ENCODE measurements around the gene KAT14. TPM values are rescaled to one million over a fixed set of nuclear protein-coding genes. Genes with fewer than 3 reads are reported as not detected.
A peak's percentile ranks its signal among the peaks of the same experiment; 100 is the strongest.
"Not testable (repeated sequence)": the region's sequence is repeated elsewhere in the genome, so short reads cannot be mapped to it uniquely, and the experiment has no call there.

Gene KAT14, protein sequence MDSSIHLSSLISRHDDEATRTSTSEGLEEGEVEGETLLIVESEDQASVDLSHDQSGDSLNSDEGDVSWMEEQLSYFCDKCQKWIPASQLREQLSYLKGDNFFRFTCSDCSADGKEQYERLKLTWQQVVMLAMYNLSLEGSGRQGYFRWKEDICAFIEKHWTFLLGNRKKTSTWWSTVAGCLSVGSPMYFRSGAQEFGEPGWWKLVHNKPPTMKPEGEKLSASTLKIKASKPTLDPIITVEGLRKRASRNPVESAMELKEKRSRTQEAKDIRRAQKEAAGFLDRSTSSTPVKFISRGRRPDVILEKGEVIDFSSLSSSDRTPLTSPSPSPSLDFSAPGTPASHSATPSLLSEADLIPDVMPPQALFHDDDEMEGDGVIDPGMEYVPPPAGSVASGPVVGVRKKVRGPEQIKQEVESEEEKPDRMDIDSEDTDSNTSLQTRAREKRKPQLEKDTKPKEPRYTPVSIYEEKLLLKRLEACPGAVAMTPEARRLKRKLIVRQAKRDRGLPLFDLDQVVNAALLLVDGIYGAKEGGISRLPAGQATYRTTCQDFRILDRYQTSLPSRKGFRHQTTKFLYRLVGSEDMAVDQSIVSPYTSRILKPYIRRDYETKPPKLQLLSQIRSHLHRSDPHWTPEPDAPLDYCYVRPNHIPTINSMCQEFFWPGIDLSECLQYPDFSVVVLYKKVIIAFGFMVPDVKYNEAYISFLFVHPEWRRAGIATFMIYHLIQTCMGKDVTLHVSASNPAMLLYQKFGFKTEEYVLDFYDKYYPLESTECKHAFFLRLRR
- total RNA-seq (2012; rRNA removed) = 10.6 and 11.4 TPM in 2 replicates

DNA sequence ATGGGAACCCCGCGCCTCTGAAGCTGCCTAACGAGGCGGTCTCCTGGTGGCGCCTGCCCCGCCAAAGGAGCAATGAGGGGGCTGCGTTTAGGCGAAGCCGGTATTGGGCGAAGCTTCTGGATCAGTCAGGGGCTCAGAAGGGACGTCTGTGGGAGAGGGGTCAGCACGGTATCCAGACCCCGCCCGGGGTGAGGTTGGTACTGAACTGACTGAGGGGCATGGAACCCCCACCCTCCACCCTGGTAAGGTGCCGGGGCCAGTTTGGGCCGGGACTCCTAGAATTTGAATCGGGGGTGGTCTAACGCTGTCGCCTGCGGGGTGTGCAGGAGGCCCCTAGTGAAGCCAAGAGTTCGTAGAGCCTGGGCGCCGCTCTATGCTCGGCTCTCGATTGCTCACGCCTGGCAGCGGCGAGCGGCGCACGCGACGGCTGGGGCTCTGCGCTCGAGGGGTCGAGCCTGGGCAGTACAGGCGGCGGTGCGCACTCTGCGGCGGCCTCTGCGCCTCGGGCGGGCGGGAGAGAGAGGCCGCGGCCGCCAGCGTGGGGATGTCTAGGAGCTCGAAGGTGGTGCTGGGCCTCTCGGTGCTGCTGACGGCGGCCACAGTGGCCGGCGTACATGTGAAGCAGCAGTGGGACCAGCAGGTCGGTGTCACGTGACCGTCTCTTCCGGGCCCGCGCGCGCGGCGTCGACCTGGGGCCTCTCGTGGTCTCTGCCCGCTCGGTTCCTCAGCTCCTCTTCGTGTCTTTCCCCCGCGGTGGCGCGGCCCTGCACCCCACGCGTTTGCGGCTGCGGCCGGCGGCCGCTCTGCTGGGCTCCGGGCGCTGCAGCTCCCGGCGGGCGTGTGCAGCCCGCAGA, at the start of gene KAT14, which contains the start of gene PET117:
Gene KAT14, plus strand, starts transcription at position 452 of the 854 bp plus-strand sequence. CDS start 4,798 bp downstream, outside the sequence.
Gene PET117, plus strand, starts transcription at position 452 of the 854 bp plus-strand sequence. Its CDS starts 93 bp downstream, at position 545.
- Histone ChIP-seq H3K4me1 (ENCODE audit: control insufficient read depth, insufficient read depth, low read length) (peaks cover 20% of the 10 kb centered on the region), H3K36me3 (ENCODE audit: insufficient read depth, low read length) (peaks cover 7% of the 10 kb centered on the region), H3K27me3 (ENCODE audit: control insufficient read depth, insufficient read depth, low read length) (peaks cover 17% of the 10 kb centered on the region), H3K9me3 (replicated peaks; ENCODE audit: low read length) (no peaks in the 10 kb centered on the region), H3K4me3 (ENCODE audit: low read length) (peak within 1 kb of the TSS; percentile 99), H3K9ac (ENCODE audit: low read depth, low read length) (peak within 1 kb of the TSS; percentile 97), H3K4me2 (ENCODE audit: low read length) (peak within 1 kb of the TSS; percentile 94)

DNA sequence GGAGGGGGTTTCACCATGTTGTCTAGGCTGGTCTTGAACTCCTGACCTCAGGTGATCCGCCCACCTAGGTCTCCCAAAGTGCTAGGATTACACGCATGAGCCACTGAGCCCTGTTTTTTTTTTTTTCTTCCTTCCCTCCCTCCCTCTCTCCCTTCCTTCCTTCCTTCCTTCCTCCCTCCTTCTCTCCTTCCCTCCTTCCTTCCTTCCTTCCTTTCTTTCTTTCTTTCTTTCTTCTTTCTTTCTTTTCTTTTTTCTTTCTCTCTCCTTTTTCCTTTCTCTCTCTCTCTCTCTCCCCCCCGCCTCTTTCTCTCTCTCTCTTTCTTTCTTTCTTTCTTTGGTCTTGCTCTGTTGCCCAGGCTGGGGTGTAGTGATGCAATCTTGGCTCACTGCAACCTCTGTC, 49.4 kb upstream of the KAT14 start:
- H3K36me3 ChIP-seq (ENCODE audit: insufficient read depth, low read length); H3K4me3 ChIP-seq (ENCODE audit: low read length); H3K27me3 ChIP-seq (ENCODE audit: control insufficient read depth, insufficient read depth, low read length); H3K9me3 ChIP-seq (replicated peaks; ENCODE audit: low read length); H3K4me1 ChIP-seq (ENCODE audit: control insufficient read depth, insufficient read depth, low read length); H3K4me2 ChIP-seq (ENCODE audit: low read length); H3K9ac ChIP-seq (ENCODE audit: low read depth, low read length): not testable (repeated sequence)

DNA sequence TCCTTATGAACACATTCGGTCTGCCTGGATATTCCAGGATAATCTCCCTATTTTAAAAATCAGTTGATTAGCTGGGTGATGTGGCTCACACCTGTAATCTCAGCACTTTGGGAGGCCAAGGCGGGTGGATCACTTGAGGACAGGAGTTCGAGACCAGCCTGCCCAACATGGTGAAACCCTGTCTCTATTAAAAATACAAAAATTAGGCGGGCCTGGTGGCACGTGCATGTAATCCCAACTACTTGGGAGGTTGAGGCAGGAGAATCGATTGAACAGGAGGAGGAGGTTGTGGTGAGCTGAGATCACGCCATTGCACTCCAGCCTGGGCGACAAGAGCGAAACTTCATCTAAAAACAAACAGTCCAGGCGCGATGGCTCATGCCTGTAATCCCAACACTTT, 48.8 kb upstream of the KAT14 start:
- not testable (repeated sequence) for H3K9me3 ChIP-seq (replicated peaks; ENCODE audit: low read length); H3K27me3 ChIP-seq (ENCODE audit: control insufficient read depth, insufficient read depth, low read length); H3K4me2 ChIP-seq (ENCODE audit: low read length); H3K4me1 ChIP-seq (ENCODE audit: control insufficient read depth, insufficient read depth, low read length); H3K4me3 ChIP-seq (ENCODE audit: low read length); H3K36me3 ChIP-seq (ENCODE audit: insufficient read depth, low read length); H3K9ac ChIP-seq (ENCODE audit: low read depth, low read length)

DNA sequence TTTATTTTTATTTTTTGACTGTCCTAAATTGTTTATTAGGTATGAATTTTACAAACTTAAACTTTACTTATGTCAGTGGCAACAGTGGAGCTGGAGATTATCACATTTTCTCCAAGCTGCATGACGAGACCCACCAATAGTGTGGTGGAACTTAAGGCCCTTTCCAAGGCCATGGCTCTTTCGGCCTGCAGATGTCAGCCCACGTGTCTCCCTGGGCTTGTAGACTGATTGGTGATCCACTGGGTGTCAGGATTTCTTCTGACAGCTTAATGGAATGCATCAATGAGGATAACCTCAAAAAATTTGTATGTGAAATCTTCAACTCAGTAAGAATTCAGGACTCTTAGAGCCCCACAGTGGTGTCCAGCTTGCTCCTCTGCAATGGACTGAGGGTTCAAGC, 47.6 kb upstream of the KAT14 start:
- Histone ChIP-seq H3K4me3 (ENCODE audit: low read length) (no peak overlapping the region), H3K36me3 (ENCODE audit: insufficient read depth, low read length) (no peaks in the 10 kb centered on the region), H3K9ac (ENCODE audit: low read depth, low read length) (no peak overlapping the region), H3K9me3 (replicated peaks; ENCODE audit: low read length) (no peaks in the 10 kb centered on the region), H3K27me3 (ENCODE audit: control insufficient read depth, insufficient read depth, low read length) (no peaks in the 10 kb centered on the region), H3K4me2 (ENCODE audit: low read length) (no peak overlapping the region), H3K4me1 (ENCODE audit: control insufficient read depth, insufficient read depth, low read length) (no peaks in the 10 kb centered on the region)

DNA sequence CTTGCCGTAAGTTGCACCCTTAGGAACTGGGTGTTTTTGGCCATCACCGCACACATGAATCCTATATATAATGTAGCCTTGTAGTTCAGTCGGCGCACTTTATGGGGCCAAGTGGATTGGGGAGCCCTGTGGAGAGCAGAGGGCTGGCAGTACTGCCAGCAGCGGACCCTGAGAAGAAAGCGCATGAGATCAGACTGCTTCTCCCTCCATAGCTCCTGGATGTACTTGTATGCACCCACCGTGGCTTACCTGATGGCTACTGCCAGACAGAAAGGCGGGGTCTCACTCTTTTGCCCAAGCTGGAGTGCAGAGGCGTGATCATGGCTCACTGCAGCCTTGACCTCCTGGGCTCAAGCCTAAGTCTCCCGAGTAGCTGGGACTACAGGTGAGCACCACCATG, 47.2 kb upstream of the KAT14 start:
- Histone ChIP-seq H3K4me2 (ENCODE audit: low read length) (no peak overlapping the region), H3K9ac (ENCODE audit: low read depth, low read length) (no peak overlapping the region), H3K4me3 (ENCODE audit: low read length) (no peak overlapping the region), H3K4me1 (ENCODE audit: control insufficient read depth, insufficient read depth, low read length) (no peaks in the 10 kb centered on the region), H3K9me3 (replicated peaks; ENCODE audit: low read length) (no peaks in the 10 kb centered on the region), H3K36me3 (ENCODE audit: insufficient read depth, low read length) (no peaks in the 10 kb centered on the region), H3K27me3 (ENCODE audit: control insufficient read depth, insufficient read depth, low read length) (no peaks in the 10 kb centered on the region)

DNA sequence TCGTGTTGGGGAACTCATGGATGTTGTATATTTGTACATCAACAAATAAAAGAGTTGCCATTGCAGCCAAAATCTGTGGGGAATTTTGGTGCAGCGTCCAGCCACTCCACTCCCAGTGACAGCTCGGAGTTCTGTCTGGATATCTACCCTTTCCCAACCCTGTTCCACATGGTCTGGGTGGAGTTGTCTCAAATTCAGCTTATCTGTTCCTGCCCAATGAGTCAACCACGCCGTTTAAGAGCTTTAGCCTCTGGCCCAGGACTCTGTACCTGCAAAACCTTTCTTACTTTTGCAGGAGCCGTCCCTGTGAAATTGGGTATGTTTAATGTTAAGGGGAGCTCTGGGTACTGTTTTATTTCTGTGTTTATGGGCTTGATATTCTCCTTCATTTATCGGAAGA, 46.0 kb upstream of the KAT14 start:
- no peak overlapping the region for H3K4me3 ChIP-seq (ENCODE audit: low read length)
- H3K27me3 ChIP-seq (ENCODE audit: control insufficient read depth, insufficient read depth, low read length) = no peaks in the 10 kb centered on the region
- no peaks in the 10 kb centered on the region for H3K4me1 ChIP-seq (ENCODE audit: control insufficient read depth, insufficient read depth, low read length)
- no peaks in the 10 kb centered on the region for H3K9me3 ChIP-seq (replicated peaks; ENCODE audit: low read length)
- H3K4me2 ChIP-seq (ENCODE audit: low read length) = no peak overlapping the region
- no peak overlapping the region for H3K9ac ChIP-seq (ENCODE audit: low read depth, low read length)
- no peaks in the 10 kb centered on the region for H3K36me3 ChIP-seq (ENCODE audit: insufficient read depth, low read length)

DNA sequence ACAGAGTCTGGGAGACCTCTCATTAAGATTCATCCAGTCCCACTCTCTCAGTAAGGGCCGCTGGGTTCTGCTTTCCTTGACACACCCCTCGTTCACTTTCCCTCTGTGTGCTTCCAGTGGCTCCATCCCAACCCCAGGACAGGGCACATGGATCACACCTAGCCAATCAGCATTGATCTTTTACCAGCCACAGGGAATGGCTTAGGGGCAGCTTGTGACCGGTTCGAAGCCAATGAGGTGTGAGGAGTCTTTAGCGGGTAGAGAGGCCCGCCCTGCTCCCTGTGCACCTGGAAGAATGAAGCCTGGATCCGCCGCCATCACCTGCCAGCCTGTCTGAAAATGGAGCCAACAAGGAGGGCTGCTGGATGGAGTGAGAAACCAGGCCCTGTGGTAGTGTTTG, 44.8 kb upstream of the KAT14 start:
- Histone ChIP-seq H3K4me2 (ENCODE audit: low read length) (no peak overlapping the region), H3K4me1 (ENCODE audit: control insufficient read depth, insufficient read depth, low read length) (no peaks in the 10 kb centered on the region), H3K4me3 (ENCODE audit: low read length) (no peak overlapping the region), H3K9me3 (replicated peaks; ENCODE audit: low read length) (no peaks in the 10 kb centered on the region), H3K36me3 (ENCODE audit: insufficient read depth, low read length) (no peaks in the 10 kb centered on the region), H3K9ac (ENCODE audit: low read depth, low read length) (no peak overlapping the region), H3K27me3 (ENCODE audit: control insufficient read depth, insufficient read depth, low read length) (no peaks in the 10 kb centered on the region)

DNA sequence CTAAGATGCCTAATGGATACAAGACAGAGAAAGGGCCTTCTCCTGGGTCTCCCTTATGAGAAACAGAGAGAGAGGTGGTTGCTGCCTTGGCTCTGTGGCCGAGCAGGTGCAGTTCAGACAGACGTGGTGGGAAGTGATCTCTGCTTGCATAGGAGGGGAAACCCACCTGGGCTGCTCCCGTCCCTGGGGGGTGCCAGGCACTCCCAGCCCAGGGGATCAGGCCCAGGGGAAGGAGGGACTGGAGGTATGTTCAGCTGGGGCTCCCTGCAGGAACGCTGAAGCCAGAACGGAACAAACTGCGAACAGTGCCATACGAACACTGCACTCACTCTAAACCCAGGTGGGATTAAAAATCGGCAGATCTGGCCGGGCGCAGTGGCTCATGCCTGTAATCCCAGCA, 44.3 kb upstream of the KAT14 start:
- no peak overlapping the region for H3K4me2 ChIP-seq (ENCODE audit: low read length)
- H3K4me3 ChIP-seq (ENCODE audit: low read length) = no peak overlapping the region
- no peaks in the 10 kb centered on the region for H3K4me1 ChIP-seq (ENCODE audit: control insufficient read depth, insufficient read depth, low read length)
- H3K27me3 ChIP-seq (ENCODE audit: control insufficient read depth, insufficient read depth, low read length) = no peaks in the 10 kb centered on the region
- H3K9ac ChIP-seq (ENCODE audit: low read depth, low read length) = no peak overlapping the region
- H3K9me3 ChIP-seq (replicated peaks; ENCODE audit: low read length) = no peaks in the 10 kb centered on the region
- H3K36me3 ChIP-seq (ENCODE audit: insufficient read depth, low read length) = no peaks in the 10 kb centered on the region

DNA sequence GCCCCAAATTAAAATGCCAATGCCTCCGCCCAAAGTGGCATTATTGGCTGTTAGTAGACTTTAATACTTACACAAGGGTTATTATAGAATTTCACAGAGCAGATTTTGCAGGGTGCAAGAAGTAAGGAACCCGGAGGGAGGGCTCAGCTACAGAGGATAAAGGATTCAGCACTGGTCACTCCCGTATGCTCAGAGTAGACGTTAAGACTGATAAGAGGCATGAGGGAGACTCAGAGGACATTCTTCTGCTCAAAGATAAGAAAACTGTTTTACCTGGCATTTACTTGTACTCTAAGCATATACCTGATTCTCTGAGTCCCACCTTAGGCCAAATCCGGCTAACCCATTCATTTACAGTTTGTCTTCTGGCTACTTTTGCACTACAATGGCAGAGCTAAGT, 43.5 kb upstream of the KAT14 start:
- H3K27me3 ChIP-seq (ENCODE audit: control insufficient read depth, insufficient read depth, low read length) = no peaks in the 10 kb centered on the region
- H3K9me3 ChIP-seq (replicated peaks; ENCODE audit: low read length) = no peaks in the 10 kb centered on the region
- no peaks in the 10 kb centered on the region for H3K4me1 ChIP-seq (ENCODE audit: control insufficient read depth, insufficient read depth, low read length)
- no peaks in the 10 kb centered on the region for H3K36me3 ChIP-seq (ENCODE audit: insufficient read depth, low read length)
- no peak overlapping the region for H3K4me3 ChIP-seq (ENCODE audit: low read length)
- no peak overlapping the region for H3K4me2 ChIP-seq (ENCODE audit: low read length)
- no peak overlapping the region for H3K9ac ChIP-seq (ENCODE audit: low read depth, low read length)

DNA sequence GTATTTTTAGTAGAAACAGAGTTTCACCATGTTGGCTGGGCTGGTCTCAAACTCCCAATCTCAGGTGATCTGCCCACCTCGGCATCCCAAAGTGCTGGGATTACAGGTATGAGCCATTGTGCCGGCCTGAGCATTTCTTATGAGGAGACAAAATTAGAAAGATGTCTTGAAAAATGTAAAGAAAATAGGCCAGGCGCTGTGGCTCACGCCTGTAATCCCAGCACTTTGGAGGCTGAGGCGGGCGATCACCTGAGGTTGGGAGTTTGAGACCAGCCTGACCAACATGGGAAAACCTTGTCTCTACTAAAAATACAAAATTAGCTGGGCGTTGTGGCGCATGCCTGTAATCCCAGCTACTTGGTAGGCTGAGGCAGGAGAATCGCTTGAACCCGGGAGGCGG, 37.1 kb upstream of the KAT14 start:
- not testable (repeated sequence) for H3K4me1 ChIP-seq (ENCODE audit: control insufficient read depth, insufficient read depth, low read length); H3K36me3 ChIP-seq (ENCODE audit: insufficient read depth, low read length); H3K9me3 ChIP-seq (replicated peaks; ENCODE audit: low read length); H3K4me2 ChIP-seq (ENCODE audit: low read length); H3K27me3 ChIP-seq (ENCODE audit: control insufficient read depth, insufficient read depth, low read length); H3K9ac ChIP-seq (ENCODE audit: low read depth, low read length); H3K4me3 ChIP-seq (ENCODE audit: low read length)

DNA sequence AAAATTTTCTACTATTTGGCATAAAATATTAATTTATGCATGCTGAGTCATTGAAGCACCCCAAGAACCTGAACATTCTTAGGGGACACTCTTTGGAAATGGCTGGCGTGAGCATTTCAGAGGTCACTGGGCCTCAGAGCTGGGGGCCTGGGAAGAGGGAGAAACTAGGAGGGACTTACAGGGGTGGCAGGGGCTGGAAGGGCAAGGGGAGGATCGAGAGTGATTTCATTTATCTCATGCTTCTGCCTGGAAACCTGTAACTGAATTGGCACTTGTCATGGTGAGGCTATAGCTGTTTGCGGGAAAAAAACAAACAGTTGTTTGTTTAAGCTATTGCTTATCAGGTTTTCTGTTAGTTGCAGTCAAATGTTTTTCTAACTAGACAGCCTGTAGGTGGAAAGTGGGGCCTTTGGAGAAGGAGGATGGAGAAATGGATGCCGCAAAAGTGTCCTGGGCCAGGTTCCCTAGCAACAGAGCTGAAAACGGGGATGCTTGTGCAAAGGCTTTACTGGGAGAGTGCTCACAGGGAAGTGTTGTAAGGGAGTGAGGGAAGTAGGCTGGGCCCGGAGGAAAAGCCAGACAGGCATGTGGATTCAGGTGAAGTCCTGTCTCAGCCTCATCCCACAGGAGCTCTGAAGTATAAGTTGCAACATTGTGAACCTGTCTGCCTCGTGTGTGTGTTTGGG, 36.4 kb upstream of the KAT14 start:
- no peaks in the 10 kb centered on the region for H3K36me3 ChIP-seq (ENCODE audit: insufficient read depth, low read length)
- no peak overlapping the region for H3K4me2 ChIP-seq (ENCODE audit: low read length)
- H3K4me1 ChIP-seq (ENCODE audit: control insufficient read depth, insufficient read depth, low read length) = no peaks in the 10 kb centered on the region
- no peak overlapping the region for H3K9ac ChIP-seq (ENCODE audit: low read depth, low read length)
- no peak overlapping the region for H3K4me3 ChIP-seq (ENCODE audit: low read length)
- peaks cover 4% of the 10 kb centered on the region for H3K27me3 ChIP-seq (ENCODE audit: control insufficient read depth, insufficient read depth, low read length)
- H3K9me3 ChIP-seq (replicated peaks; ENCODE audit: low read length) = no peaks in the 10 kb centered on the region

Data from skeletal muscle satellite cell (primary cell).